HFFc6 (cell line): Measurements from ENCODE around the gene CAMSAP3. TPM values are rescaled to one million over a fixed set of nuclear protein-coding genes. Genes with fewer than 3 reads are reported as not detected.

Experiments
- DNase-seq: peaks from one replicate; pipeline ENCODE4 v3.0.0-alpha.2; 2018
- H3K27ac Mint-ChIP-seq: 2 replicates; pipeline ENCODE4 v1.8.0; 2020; ENCODE audit warnings: mild to moderate bottlenecking, mixed read lengths
- H3K27me3 Mint-ChIP-seq: 2 replicates; pipeline ENCODE4 v1.8.0; 2021; ENCODE audit warnings: mild to moderate bottlenecking, moderate library complexity, mixed read lengths; ENCODE audit not compliant: insufficient read depth
- H3K36me3 Mint-ChIP-seq: 2 replicates; pipeline ENCODE4 v1.8.0; 2021; ENCODE audit warnings: low read depth, mixed read lengths
- H3K4me1 Mint-ChIP-seq: 2 replicates; pipeline ENCODE4 v1.8.0; 2020; ENCODE audit warnings: low read depth, mixed read lengths
- H3K4me3 Mint-ChIP-seq: 2 replicates; pipeline ENCODE4 v1.8.0; 2020; ENCODE audit warnings: mild to moderate bottlenecking, moderate library complexity, mixed read lengths
- H3K9me3 Mint-ChIP-seq: 2 replicates; pipeline ENCODE4 v1.8.0; 2020; ENCODE audit warnings: mild to moderate bottlenecking, mixed read lengths
- total RNA-seq, 6 experiments: library from RNA; stranded (reverse); fragmentation: NEBNext Ultra II Directional; extraction: Animal tissue kit (Norgen Biotek cat#: 25700); gene quantifications; 2 replicates in 1 of 6; 3 replicates in 5 of 6; pipeline ENCODE4 v1.2.3, GENCODE V29; 2021
- TF ChIP-seq, protein P1 (sequence below): fragments of 200-600 bp; sonication (generic); IDR thresholded peaks from 2 replicates; pipeline ENCODE4 v1.5.0; 2021; ENCODE audit warnings: antibody characterized with exemption, mild to moderate bottlenecking

The CAMSAP3 gene
- total RNA-seq, 6 experiments from 2014 or later: not detected

- Mint-ChIP-seq H3K36me3 (peaks cover 16% of the 10 kb centered on the region), H3K4me3 (no peak overlapping the region), H3K4me1 (no peaks in the 10 kb centered on the region), H3K27ac (no peak overlapping the region), H3K27me3 (no peaks in the 10 kb centered on the region; the same call in none of the 2 replicates), H3K9me3 (no peaks in the 10 kb centered on the region)
- TF ChIP-seq, protein P1, sequence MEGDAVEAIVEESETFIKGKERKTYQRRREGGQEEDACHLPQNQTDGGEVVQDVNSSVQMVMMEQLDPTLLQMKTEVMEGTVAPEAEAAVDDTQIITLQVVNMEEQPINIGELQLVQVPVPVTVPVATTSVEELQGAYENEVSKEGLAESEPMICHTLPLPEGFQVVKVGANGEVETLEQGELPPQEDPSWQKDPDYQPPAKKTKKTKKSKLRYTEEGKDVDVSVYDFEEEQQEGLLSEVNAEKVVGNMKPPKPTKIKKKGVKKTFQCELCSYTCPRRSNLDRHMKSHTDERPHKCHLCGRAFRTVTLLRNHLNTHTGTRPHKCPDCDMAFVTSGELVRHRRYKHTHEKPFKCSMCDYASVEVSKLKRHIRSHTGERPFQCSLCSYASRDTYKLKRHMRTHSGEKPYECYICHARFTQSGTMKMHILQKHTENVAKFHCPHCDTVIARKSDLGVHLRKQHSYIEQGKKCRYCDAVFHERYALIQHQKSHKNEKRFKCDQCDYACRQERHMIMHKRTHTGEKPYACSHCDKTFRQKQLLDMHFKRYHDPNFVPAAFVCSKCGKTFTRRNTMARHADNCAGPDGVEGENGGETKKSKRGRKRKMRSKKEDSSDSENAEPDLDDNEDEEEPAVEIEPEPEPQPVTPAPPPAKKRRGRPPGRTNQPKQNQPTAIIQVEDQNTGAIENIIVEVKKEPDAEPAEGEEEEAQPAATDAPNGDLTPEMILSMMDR: no peak
- DNase-seq: no peak
These were observed 19.4 kb downstream of the CAMSAP3 start for GRCh38 chr19:7614859-7615741.

- peaks cover 25% of the 10 kb centered on the region for H3K36me3 Mint-ChIP-seq
- TF ChIP-seq, protein P1: no peak
- H3K9me3 Mint-ChIP-seq: no peaks in the 10 kb centered on the region
- H3K4me1 Mint-ChIP-seq: no peaks in the 10 kb centered on the region
- no peak overlapping the region for H3K27ac Mint-ChIP-seq
- H3K27me3 Mint-ChIP-seq: no peaks in the 10 kb centered on the region; the same call in none of the 2 replicates
- no peak overlapping the region for H3K4me3 Mint-ChIP-seq
- no peak for DNase-seq
These were observed 21.5 kb downstream of the CAMSAP3 start for GRCh38 chr19:7617172-7617571.

DNA sequence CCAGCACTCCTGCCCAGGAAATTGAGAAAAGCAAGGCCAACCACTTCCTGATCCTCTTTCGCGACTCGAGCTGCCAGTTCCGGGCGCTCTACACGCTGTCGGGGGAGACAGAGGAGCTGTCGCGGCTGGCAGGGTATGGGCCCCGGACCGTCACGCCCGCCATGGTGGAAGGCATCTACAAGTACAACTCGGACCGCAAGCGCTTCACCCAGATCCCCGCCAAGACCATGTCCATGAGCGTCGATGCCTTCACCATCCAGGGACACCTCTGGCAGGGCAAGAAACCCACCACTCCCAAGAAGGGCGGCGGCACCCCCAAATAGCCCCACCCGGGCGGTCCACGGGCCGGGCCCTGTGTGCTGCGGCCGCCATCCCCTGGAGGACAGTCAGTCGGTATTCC, 22.1 kb downstream of the CAMSAP3 start:
- no peak overlapping the region for H3K27ac Mint-ChIP-seq
- H3K9me3 Mint-ChIP-seq: no peaks in the 10 kb centered on the region
- peaks cover 31% of the 10 kb centered on the region for H3K36me3 Mint-ChIP-seq
- H3K27me3 Mint-ChIP-seq: no peaks in the 10 kb centered on the region; the same call in none of the 2 replicates
- no peak for DNase-seq
- H3K4me3 Mint-ChIP-seq: no peak overlapping the region
- TF ChIP-seq, protein P1: no peak
- no peaks in the 10 kb centered on the region for H3K4me1 Mint-ChIP-seq

DNA sequence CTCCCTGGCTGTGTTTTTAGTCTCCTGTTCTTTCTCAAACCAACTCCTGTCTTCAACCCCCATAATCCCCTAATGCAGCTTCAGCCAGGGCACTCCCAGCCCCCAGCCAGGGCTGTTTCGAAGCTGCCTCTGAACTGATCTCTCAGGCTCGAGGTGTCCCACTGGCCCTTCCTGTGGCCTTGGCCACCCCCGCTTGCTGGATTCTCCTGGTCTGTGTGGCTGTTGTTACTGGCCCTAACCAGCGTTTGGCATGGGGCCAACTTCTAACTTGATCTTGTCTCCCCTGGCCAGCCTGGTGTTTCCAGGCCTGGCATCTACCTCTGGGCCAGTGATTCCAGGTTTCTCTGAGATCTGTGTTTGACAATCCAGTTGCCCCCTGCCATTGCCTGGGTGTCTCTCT, 22.7 kb downstream of the CAMSAP3 start:
- H3K4me1 Mint-ChIP-seq: no peaks in the 10 kb centered on the region

DNA sequence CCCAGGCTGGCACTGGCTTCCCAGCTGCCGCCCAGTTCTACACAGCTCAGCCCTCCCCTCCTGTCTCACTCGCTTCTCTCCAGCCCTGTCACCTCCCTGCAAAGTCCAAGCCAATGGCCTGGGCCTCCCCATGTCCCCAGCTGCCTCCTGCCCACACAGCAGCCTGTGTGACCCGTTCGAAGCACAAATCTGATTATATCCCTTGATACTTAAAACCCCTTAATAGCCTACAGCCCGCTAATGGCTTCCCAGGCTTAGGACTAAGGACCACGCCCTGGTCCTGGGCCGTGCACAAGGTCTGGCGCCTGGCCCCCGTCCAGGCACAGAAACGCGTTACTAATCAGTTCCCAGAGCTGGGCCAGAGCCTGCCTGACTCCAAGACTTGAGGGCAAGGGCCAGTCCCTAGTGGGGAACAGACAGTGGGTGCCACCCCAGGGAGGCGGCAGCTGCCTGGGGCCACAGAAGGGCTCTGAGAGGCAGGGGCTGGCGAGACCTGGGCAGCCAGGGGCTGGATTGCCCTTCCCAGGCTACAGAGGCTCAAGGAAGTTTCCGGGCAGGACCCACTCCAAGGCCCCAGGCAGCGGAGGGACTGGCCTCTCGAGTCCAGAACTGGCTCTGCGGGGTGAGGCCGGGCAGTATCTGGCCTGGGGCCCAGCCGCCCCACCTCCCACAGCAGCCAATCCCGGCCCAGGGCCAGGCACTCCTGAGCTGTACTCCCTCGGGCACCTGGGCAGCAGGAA, 23.3 kb downstream of the CAMSAP3 start:
- no peak overlapping the region for H3K4me3 Mint-ChIP-seq
- H3K9me3 Mint-ChIP-seq: no peaks in the 10 kb centered on the region
- H3K27me3 Mint-ChIP-seq: peaks cover 2% of the 10 kb centered on the region
- TF ChIP-seq, protein P1: no peak
- no peak overlapping the region; the same call in 1 of the 2 replicates for H3K27ac Mint-ChIP-seq
- no peak for DNase-seq
- H3K36me3 Mint-ChIP-seq: peaks cover 38% of the 10 kb centered on the region
- H3K4me1 Mint-ChIP-seq: no peaks in the 10 kb centered on the region

More for the DNA sequence above, 22.7 kb downstream of the CAMSAP3 start:
- no peaks in the 10 kb centered on the region for H3K9me3 Mint-ChIP-seq
- H3K27ac Mint-ChIP-seq: no peak overlapping the region; the same call in 1 of the 2 replicates
- TF ChIP-seq, protein P1: no peak
- H3K4me3 Mint-ChIP-seq: no peak overlapping the region
- H3K36me3 Mint-ChIP-seq: peaks cover 37% of the 10 kb centered on the region
- peaks cover 2% of the 10 kb centered on the region for H3K27me3 Mint-ChIP-seq
- DNase-seq: no peak
